CD4-positive, alpha-beta T cell treated with Interferon alpha-2 for 1 hour (primary cell): ENCODE results near the gene SLC34A1.
"Not testable (repeated sequence)": the region's sequence is repeated elsewhere in the genome, so short reads cannot be mapped to it uniquely, and the experiment has no call there.

Experiments
- DNase-seq, 2 donors: peaks; one replicate each; pipeline ENCODE4 v3.0.0-alpha.2; 2020 to 2022

SLC34A1 gene

GRCh38 chr5:177355162-177355867 is 28.9 kb upstream of the SLC34A1 start:
- DNase-seq, result no peak

GRCh38 chr5:177355868-177356168 is 28.4 kb upstream of the SLC34A1 start:
- no peak for DNase-seq

- DNase-seq, result no peak
These were observed 27.5 kb upstream of the SLC34A1 start for GRCh38 chr5:177356746-177357145.

- DNase-seq, result no peak
These were observed 27.1 kb upstream of the SLC34A1 start for GRCh38 chr5:177357146-177357458.

DNA sequence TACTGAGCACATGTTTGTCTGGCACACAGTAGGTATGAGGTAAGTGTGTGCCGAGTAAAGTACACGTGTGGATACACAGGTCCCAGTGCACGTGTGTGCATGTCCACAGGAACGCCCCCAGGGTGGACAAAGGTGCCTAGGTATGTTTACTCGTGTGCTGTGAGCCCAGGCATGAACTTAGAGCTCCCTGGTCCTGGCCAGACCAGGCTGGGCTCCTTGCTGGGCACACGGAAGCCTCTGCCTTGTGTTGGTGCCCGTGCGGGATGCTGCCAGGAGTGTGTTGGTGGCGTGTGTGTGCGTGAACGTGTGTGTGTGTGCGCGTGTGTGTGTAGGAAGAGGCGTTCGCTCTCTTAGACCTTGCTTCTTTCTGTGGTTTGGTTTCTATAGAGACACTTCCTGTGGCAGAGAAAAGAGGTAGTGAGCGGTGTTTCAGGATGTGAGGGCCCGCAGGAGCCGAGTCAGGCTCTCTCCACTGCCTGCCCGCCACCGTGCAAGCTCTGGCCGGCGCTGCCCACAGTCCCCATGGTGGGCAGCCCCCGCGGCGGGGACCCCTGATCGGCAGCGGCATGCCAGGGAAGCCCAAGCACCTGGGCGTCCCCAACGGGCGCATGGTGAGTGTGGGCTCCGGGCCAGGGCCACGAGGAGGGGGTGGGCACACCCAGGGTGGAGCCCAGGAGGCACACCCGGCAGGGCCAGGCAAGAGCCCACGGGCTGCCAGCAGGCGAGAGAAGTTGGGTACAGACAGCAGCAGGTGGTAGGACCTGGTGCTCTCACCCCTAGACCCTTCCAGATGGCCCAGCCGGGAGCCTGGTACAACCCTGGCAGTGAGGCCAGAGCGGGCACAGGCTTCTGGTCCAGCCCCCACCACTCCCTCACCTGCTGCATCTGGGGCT is 26.5 kb upstream of the SLC34A1 start, which contains the start of gene RGS14:
Gene RGS14 (plus strand): TSS at position 466 of the 893 bp plus-strand sequence. CDS start 101 bp downstream, at position 567.
- peak; percentile 81 to 87 for DNase-seq

DNA sequence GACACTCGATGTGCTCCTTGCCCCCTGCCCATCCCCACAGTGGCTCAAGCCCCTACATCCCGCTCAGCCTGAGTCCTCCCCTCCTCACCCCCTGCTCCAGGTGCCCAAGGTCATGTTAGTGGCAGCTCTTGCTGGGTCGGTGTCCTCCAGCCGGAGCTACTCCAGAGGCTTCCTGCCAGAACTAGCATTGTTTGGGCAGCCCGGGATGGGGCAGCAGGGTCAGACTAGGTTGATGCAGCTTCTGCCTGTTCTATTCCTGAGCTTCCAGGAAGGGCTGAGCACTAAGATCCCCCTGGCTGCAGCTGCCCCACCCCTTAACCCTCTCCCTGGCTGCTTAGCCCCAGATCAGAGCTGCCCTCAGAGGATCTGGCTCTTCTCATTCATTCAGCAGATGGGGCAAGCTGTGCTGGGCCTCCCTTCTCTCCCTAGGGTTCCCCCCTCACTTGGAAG is 25.8 kb upstream of the SLC34A1 start:
- no peak for DNase-seq

- no peak for DNase-seq
These were observed 24.8 kb upstream of the SLC34A1 start for GRCh38 chr5:177359451-177359851.

- DNase-seq, result no peak
These were observed 24.4 kb upstream of the SLC34A1 start for GRCh38 chr5:177359860-177360259.

DNA sequence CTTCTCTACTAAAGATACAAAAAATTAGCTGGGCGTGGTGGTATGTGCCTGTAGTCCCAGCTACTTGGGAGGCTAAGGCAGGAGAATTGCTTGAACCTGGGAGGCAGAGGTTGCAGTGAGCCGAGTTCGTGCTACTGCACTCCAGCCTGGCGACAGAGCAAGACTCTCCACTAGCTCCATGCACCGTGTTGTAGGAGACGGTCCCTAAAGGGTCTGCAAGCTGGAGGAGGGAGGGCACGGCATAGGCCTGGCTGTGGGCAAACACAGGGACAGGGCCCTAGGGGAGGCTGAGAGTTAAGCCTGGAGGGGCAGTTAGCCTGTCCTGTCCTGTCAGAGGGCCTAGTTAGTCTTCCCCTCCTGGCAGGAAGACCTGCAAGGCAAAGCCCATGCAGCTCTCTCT is 23.5 kb upstream of the SLC34A1 start:
- not testable (repeated sequence) for DNase-seq

- peak in 1 of 2 donors; percentile 33 for DNase-seq
These were observed 22.6 kb upstream of the SLC34A1 start for GRCh38 chr5:177361418-177362291.

- DNase-seq, result no peak
These were observed 22.0 kb upstream of the SLC34A1 start for GRCh38 chr5:177362292-177362609.

DNA sequence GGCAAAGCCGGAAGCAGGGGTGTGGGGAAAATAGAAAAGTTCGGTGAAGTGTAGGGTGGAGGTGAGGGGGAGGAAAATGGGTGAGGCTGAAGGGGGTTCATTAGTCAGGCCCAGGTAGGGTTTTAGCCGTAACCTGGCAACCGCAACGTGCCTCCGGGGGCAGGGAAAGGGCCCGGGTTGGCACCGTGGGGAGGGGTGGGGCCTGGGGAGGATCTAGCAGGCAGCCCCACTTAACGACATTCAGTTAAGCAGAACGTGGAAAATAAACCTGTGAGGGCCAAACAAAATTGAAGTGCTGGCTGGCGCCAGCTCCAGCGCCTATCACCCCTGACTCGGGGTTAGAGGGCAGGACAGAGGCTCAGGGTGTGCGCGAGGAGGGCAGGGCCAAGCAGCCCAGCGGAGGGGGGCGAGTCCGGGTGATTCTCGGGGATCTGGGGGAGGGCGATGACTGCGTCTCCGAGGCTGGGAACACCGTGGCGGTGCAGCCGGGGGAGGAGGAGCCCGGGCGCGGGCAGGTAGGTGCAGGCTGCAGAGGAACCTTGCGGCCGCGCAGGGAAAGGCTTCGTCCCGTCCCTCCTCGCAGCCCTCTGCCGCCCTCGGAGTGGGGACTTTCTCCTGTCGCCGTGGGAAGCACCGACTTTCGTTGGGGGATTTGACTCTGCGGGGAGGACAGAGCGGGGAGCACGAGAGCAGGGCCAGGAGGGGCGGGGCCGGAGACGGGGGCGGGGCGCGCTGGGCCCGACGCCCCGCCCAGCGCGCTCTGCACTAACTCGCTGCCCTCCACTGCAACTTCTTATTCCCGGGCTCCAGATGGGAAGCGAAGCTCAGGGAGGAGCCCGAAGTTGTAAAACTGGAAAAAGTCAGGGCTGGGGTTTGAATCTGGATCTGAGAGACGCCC is 21.4 kb upstream of the SLC34A1 start:
- peak; percentile 64 to 82 for DNase-seq

DNA sequence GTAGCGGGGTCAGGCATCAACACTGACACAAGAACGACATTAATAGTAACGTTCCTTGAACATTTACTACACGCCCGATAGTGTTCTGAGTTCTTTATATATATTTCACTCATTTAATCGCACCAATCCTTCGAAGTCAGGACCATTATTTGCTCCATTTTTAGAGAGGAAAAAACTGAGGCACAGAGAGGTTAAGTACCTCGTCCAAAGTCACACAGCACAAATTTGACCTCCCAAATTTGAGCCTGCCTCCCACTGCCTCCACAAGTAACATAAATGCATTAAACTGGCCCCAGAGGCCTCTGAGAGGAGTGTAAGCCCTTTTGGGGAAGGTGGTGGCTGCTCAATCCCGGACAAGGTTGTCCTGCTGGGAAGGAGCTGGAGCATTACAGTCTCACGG is 20.7 kb upstream of the SLC34A1 start:
- no peak for DNase-seq

DNA sequence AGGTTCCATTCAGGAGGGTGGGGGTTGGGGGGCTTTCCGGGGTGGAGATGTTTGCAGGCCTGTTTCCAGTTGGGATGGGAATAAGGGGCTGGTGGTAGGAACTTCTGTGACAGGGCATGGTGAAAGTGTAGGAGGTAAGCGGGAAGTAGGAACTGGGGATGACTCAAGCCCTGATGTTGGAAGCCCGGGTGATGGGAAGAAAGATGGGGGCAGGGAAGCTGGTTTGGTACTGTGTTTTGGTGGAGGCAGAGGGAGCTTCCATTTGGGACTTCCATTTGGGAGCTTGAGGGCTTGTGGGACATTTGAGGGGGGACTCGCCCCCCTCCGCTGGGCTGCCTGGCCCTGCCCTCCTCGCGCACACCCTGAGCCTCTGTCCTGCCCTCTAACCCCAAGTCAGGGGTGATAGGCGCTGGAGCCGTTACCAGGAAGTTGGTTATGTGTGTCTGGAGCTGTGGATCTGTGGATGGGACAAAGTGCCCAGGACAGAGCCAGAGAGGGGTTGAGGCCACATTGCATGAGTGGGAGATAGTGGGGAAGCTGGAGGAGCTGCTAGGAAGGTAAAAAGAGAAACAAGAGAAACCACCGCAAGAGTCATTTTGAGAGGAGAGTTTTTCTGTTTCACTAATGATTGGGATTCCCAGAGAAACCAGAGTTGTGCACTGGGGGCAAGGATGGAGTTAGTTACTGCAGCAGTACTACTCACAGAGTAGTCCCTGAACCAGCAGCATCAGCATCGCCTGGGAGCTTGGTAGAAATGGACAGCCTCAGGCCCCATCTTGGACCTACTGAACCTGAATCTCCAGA is 19.9 kb upstream of the SLC34A1 start:
- no peak for DNase-seq

DNA sequence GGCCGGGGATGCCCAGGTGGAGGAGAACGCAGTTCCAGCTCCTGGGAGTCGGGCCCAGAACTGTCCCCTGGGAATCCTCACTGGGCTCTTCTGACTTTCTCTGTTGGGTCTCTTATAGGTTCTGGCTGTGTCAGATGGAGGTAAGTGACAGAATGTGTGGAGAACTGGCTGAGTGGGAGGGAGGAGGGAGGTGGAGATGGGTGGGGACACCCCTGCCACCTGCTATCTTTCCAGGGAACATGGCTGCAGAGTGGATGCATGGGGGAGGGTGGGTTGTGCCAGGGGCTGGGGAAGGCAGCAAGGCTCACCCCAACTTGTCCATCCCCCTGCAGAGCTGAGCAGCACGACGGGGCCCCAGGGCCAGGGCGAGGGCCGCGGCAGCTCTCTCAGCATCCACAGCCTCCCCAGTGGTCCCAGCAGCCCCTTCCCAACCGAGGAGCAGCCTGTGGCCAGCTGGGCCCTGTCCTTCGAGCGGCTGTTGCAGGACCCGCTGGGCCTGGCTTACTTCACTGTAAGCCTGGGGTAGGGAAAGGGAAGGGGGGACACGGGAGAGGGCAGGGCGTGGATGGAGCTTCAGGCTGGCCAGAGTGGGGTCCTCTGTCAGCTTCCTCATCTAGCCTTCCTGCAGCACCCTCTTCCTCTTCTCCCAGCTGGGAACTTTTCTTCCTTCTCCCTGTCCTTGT is 18.2 kb upstream of the SLC34A1 start:
- DNase-seq, result no peak

DNA sequence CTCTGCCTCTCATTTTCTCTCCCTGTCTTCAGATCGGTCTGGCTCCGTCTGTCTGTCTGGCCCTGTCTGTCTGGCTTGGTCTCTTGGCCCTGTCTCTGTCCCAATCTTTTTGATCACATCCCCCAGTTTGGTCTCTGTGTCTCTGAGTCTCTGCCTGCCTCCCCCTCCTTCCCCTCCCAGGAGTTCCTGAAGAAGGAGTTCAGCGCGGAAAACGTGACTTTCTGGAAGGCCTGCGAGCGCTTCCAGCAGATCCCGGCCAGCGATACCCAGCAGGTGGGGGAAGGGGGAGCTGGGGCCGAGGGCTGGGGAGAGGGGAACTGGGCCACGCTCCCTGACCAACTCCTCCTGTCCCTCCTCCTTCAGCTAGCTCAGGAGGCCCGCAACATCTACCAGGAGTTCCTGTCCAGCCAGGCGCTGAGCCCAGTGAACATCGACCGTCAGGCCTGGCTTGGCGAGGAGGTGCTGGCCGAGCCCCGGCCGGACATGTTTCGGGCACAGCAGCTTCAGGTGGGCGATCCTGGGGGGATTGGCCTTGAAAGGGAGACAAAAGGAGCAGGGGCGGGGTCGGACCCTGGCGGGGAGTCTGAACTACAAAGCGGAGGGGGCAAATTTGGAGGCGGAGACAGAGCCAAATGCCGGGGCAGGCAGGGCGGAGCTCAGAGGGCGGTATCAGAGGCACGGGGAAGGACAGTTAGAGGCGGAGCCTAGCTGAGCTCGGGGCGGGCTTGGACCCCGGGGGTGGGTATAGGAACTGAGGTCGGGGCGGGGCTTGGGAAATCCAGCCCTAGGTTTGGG is 17.5 kb upstream of the SLC34A1 start:
- DNase-seq, result no peak

DNA sequence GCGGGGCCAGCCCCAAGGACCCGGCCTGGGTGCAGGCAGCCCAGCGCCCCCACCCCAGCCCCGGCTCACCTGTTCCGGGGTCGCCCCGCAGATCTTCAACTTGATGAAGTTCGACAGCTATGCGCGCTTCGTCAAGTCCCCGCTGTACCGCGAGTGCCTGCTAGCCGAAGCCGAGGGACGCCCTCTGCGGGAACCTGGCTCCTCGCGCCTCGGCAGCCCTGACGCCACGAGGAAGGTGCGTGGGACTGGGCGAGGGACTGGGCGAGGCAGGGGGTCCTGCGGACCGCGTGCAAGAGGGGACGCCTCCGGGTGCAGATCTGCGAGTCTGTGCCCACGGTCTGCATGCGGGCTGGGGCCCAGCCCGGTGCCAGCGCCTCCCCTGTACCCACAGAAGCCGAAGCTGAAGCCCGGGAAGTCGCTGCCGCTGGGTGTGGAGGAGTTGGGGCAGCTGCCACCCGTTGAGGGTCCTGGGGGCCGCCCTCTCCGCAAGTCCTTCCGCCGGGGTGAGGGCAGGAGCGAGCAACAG is 16.8 kb upstream of the SLC34A1 start:
- no peak for DNase-seq

GRCh38 chr5:177367981-177368868 is 16.0 kb upstream of the SLC34A1 start:
- no peak for DNase-seq
